SIG-M5 (cell line): ENCODE results near the gene SST.
"Not testable (repeated sequence)": the region's sequence is repeated elsewhere in the genome, so short reads cannot be mapped to it uniquely, and the experiment has no call there.

Experiments
- DNase-seq: peaks from one replicate; lab custom pipeline; 2025; lab: John Stamatoyannopoulos, UW

Gene SST

DNA sequence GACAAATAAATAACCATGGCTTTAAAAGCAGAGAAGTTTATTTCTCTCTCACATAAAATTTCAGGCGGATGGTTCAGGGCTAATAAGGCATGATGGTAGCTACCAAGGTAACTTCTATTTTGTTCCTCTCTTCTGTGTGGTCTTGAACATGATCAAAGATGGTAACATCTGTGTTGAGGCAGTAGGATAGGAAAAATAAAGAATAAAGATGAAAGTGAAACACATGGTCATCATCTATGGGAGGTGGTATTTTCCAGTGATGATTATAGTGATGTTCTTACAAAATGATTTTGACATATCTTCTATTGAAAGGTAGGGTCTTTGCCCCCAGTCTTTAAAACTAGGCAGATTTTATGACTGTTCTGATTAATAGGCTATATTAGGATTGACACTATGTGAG lies 14.2 kb upstream of the SST start:
- no peak for DNase-seq

DNA sequence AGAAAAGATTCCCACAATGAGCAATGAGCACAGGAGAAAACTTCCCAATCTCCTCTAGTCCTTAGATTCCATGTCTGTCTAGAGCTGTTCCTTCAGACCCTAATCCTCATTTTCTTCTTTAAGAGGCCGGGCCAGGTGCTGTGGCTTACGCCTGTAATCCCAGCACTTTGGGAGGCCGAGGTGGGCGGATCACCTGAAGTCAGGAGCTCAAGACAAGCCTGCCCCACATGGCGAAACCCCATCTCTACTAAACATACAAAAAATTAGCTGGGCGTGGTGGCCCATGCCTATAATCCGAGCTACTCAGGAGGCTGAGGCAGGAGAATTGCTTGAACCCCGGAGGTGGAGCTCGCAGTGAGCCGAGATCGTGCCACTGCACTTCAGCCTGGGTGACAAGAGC lies 11.6 kb upstream of the SST start:
- DNase-seq = not testable (repeated sequence)

DNA sequence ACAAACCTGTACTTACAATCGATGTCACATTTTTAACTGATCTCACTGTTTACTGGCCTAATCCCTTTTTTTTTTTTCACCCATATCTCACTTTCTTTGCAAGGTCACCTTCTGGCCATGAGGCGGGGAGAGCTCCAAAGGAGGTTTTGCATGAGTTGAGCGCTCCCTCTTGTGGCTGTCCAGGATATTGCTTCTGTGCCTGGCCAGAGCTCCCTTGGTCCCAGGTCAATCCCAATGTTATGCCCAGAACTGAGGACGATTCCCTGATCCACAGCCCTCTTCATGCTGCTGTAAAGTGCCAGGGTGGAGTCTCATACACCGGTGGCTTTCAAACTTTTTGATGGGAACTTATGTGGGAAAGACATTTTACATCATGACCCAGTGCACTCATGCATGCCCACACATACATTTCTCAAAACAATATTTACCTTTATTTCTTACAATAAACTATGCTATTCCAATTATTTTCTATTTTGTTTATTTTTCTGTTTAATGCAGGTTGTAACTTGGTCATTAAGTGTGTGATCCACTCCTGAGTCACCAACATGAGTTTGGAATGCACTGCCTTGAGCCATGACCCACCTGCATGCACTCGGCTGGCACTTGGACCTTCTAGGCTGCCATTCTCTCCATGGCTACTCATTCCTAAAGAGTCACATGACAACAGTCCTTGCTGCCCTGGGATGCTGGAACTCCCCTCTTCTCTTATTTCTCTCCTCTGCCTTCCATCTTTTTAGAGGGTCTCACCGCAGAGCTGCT lies 9.6 kb upstream of the SST start:
- DNase-seq = no peak

DNA sequence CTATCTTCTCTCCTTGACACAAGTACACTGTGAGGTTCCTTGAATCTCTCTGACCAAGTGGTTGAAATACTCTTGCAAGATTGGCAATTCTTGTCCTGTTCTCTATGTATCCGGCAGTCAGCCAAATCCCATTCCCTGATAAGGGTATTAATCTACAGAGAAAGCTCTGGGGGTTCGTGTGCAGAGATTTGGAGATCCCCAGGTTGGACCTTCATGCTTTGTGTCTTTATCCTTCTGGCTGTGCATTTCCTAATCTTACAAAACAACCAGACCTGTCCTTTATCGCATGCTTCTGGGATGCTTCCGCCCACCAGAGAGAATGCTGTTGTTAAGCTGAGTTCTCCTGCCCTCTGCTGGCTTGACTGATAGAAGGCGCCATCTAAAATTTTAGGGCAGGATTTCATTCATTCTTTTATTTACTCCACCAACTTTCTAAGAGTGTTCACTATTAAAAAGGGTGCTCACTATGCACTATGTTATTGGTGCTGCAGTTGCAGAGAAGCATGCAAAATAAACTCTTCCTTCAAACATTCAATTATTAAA lies 8.6 kb upstream of the SST start:
- no peak for DNase-seq

DNA sequence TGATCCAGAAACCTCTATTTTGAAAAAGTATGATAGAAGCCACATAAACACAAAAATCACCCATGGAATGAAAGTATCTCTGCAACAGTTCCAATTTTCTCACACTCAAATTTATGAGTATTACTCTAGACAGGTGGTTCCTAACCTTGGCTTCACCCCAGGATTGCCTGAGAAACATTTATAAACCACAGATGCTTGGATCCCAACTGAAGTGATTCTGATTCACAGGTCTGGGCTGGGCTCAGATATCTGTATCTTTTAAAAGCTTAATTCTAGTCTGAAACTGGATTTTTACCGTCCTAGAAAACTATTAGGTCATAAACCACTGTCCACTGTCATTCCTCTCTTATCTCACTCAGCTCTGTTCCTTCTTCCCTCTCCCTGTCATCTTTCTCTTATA lies 7.4 kb upstream of the SST start:
- DNase-seq = no peak

DNA sequence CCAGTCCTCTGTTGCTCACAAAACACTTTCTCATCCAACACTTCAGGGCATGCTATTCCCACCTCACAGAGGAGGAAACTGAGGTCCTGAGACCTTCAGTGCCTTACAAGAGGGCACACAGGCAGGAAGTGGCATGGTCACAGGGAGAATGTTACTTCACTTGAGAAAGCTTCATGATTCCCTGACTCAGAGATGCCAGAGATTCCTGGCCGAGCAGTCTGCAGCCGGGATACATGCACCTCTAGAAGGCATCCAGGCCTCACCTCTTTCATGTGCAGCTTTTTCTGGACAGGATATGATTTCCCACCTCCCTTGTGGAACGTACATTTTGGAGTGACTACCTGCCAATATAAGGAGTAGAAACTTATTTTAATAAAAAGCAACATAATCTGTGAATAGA lies 2.8 kb upstream of the SST start:
- no peak for DNase-seq

DNA sequence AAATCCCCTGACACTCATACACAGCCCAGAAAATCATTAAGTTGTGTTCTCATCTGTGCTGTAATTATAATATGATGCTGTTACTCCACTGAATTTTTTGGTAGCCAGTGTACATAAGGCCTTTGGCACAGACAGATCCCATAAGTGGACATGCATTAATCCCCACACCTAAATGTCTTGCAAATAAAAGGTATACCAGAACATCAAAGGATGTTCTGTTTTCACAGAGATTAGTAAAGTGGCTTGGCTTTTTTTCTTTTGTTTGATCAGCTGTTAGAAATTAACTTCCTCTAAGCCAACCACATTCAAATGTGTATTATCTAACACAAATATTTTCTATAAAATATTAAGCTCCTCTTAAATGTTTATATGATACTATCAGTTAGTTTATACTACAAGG lies 2.7 kb downstream of the SST start:
- no peak for DNase-seq

DNA sequence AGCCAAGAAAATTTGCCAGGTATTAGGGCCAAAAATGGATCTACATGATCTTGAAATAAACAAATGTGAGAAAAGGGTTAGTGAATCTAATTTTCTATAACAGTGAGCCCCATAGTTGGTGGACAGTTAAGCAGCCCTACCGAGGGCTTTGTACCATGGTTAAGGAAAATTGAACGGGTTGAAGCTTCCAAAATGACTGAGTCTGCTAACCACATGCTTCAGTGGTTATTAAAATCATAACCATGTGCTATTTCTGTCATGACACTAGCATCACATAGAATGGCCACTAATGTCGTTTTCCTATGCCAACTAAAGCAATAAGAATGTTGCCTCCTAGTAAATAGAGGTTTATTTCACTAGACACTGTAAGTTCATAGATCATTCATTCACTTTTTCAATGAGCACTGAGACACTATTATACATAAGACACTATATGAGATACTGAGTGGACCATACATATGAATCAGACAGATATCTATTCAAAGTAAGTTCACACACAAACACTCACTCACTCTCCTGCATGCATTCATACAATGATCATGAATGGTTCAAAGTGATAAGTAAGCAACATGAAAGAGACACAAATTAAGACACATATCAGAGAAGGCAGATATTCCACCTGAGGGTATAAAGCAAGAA lies 4.3 kb downstream of the SST start:
- no peak for DNase-seq

DNA sequence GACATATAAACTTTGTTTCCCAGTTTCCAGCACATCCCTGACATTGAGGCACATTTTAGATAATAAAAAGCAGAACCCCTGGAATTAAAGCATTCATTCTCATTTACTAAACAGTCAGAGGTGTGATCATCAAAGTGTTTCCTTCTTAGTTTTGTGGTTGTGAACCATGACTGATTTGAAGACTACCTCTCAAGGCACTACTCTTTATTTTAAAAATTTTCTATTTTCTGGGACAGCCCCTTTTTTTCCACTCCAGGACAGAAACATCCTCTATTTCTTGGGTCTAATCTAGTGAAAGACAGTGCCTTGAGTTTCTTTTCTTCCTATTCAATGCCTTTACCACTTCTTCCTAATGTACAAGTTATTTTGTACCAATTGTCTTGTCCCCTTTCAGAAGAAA lies 5.2 kb downstream of the SST start:
- no peak for DNase-seq

DNA sequence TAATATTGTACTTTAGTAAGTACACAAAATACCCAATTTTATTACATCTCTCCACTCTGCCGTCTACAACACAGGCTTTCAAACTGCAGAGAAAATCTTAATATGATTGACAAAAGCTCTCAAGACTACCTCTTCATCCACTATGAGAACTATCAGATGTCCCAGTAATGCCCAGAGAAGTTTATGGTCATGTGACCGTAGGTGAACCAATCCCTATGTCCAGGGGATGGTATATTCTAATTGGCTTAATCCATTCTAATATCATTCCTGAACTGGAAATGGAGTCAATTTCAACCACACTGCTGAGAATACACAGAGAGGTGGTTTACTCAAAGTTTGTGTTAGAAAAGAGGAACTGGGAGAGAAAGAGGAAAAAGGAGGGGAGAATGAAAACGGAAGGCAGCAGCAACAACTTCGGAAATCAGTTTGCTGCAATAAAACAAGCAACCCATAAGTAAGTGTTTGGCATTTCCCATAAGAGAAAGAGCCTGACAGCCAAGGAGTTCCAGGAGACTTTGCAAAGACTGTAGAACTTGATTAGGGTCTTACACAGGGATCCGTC lies 7.3 kb downstream of the SST start:
- DNase-seq = no peak

DNA sequence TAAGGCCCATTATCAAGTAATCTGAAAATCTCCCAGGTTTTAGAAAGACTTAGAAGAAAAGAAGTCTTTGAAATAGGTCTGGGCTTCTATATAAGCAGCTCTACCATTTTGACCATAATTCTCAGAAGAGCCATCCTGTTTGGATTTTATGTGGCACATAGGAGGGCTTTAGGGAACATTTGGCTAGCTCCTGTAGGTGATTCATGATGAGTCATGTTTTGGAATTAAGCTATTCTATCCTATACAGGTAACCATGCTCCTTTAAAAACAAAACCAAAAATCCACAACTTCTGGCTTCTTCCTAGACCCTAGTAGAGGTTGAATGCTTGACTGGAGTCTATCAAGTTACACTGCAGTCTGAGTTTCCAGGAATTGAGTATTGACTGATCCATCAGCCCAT lies 8.9 kb downstream of the SST start:
- DNase-seq = no peak

DNA sequence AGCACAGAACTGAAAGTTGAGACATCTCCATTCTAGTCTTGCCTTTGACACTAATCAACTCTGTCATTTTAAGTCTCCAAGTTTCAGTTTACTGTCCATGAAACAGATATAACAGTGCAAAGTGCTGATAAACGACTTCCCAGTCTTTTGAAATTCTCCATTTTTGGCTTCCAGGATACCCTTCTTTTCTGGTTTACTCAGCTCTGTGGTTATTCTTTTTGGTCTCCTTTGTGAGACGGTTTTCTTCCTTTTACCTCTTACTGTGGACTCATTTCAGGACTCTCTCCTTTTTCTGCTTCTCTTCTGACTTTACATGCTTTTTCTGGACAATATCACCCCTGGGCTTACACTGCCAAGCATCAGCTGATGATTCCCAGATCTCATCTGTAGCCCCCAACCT lies 18.9 kb downstream of the SST start:
- DNase-seq = no peak

DNA sequence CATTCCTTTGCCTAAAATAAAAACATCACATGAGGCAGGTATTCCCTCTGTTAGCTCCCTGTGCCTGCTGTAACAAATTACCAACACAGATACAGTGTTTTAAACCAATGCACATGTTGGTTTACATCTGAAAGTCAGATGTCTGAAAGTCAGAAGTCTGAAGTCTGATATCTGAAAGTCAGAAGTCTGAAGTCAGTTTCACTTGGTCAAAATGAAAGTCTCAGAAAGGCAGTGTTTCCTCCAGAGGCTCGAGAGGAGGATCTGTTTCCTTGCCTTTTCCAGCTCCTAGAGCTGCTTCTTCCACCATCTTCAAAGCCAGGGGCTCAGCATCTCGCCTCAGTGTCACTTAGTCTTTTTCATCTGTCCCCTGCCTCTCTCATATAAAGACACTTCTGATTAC lies 22.0 kb downstream of the SST start:
- DNase-seq = no peak

DNA sequence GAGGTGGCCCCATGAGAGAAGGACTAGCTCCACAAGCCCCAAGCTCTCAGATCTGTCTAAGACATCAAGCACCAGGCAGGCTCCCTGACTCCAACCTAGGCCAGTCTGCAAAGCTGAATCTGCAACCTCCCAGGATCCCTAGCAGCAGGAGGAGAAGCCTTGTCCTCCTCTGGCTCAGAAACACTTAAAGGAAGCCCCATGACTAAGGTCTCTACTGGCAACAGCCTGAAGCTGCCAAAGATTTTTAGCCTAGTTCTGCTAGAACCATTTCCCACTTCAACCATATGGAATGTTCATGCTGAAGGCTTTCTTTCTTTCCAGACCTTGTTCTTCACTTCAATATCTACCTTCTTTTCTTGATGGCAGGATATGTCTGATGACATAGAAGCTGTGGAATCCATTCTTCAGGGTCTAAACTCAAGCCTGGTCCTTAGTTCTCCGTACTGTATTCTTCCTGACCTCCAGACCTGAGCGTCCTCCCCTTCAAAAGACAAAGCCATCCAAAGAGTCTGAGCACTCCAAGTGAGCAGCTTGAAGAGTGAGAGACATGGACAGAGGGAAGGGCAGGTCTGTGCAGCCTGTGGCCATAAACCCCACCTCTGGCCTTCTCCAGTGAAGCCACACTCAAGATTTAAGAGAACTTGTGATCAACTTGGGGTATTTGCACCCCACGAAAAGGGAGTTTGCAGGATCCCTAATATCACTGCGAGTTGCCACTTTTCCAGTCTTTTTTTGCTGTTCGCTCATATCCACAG lies 23.1 kb downstream of the SST start:
- no peak for DNase-seq

DNA sequence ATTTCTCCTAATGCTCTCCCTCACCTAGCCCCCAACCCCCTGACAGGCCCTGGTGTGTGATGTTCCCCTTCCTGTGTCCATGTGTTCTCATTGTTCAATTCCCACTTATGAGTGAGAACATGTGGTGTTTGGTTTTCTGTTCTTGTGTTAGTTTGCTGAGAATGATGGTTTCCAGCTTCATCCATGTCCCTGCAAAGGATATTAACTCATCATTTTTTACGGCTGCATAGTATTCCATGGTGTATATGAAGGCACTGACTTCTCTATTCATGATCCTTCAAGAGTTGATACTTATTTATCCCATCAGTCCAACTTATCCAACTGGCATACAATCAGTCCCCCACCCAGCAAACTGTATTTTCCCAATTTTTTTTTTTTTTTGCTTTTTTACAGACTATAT lies 24.8 kb downstream of the SST start:
- not testable (repeated sequence) for DNase-seq

DNA sequence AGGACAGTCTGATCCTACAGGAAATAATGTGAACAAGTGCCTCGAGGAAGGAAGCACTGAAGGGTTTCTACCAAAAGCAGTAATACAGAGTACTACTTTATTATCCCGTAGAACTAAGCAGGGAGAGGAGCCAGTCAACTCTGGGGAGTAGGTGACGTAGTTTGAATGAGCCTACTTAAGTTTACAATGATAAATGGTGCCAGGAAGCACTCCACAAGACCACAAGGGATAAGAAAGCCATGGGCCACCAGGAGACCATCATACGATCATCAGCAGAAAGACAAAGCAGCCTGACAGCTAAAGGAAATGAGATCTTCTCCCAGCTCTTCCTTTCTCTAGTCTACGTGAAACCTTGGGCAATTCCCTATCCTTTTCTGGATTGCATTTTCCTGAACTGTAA lies 27.3 kb downstream of the SST start:
- DNase-seq = no peak

DNA sequence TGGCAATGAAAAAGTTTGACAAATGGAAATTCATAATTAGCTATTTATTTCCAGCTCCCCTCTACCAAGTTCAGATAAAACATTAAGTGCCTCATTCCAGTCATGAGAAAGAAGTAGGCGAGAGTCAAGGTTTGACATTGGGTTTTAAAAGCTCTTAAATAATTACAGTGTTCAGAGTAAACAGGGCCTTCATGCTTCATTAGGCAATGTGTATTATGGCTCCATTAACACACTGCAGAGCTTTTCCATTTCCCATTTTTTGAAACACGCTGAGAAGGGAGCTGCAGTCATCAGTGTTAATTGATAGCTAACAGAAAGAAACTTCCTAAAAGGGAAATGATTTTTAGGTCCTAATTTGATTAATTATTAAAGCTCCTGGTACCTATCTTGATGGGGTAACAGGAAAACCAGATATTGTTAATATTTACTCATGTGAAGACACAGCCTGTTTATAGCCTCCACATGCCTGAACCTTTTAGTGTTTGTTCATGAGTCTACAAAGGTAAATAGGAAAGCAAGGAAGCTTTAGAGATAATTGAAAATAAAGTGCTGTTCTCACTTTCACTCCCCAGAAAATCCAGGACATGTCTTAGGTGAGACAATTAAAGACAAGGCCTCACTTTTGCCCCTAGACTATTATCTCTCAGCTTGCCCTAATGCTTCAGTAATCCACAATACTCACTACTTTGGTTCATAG lies 28.7 kb downstream of the SST start:
- no peak for DNase-seq

DNA sequence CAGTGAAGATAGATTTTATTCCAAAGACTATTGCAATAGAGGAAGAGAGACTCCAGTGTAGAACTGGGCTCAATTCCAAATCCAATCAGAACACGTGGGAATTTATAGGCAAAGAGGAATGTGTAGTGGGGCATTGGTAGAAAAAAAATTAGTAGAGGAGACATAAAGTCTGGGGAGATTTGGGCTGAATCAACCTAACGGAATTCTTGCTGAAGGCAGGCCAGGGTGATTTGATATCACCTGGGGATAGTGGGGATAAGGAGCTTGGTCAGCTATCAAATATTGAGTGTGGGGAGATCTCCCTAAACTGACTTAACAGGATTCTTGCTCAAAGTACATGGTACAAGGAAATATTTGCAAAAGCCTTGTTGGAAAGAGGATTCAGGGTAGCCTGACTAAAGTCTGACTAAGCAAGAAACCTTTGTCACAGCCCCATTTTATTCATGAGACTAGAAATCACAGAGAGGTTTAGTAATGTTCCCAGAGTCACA lies 29.6 kb downstream of the SST start:
- no peak for DNase-seq

DNA sequence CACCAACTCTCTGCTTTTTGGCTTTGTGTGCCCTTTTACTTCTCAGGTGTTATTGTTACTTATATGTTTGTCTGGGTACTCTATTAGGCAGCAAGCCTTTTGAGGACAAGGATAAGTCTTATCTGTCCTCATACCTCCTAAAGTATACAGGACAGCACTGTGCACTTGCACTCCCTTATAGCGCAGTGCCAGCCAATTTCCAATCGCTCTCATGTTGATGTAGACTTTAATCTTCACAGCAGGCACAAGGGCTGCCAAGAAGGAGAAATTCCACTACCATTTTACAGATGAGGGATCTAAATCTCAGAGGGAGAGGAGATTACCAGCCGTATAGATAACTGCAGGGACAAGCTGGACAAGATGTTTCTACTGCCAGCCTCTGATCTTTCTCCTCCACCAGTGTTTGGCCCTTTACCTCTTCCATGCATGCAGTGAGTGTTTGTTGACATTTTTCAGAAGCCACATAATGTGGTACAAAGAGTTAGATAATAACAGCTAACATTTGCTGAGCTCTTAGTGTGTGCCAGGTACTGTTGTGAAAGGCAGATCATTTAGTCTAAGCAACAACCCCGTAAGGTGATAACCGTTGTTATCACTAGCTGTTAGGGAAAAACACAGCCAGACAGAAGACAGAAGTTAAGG lies 30.1 kb downstream of the SST start:
- DNase-seq = no peak

DNA sequence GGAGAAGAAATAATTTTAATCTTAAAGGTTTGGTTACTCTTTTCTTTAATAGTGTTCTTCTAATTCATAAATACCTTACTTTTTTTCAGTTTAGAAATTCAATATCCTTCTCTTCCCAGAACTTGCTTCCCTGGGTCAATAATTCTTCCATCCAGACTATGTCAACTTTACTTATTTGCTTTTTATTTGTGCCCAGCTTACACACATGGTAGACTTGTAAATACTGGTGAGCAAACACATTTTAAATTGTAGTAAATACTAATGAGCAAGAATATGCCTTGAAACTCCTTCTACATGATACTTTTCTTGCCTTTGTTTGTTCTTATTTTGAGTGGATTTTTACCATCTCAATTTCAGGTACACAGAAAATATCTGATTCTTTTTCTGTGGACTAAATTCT lies 33.7 kb downstream of the SST start:
- no peak for DNase-seq

DNA sequence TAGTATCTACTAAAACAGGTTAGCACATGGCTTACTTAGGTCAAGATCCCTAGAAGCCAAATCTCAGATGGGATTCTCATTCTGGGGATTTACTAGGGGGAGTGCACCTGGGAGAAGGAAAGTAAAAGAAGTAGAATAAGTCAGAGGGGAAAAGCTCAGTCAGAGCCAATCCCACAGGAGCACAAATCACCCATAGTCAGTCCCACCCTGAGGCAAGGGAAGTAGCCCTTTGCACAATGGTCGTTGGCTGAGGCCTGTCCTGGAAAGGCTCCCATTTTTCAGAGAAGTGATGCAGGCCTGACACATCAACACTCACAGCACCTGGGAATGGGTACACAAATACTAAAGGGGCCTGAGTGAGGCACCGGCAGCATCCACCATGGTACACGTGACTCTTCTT lies 39.8 kb downstream of the SST start:
- no peak for DNase-seq
